ENCODE measurements around the gene ABHD2.
A peak's percentile ranks its signal among the peaks of the same experiment; 100 is the strongest.

Gene ABHD2

DNA sequence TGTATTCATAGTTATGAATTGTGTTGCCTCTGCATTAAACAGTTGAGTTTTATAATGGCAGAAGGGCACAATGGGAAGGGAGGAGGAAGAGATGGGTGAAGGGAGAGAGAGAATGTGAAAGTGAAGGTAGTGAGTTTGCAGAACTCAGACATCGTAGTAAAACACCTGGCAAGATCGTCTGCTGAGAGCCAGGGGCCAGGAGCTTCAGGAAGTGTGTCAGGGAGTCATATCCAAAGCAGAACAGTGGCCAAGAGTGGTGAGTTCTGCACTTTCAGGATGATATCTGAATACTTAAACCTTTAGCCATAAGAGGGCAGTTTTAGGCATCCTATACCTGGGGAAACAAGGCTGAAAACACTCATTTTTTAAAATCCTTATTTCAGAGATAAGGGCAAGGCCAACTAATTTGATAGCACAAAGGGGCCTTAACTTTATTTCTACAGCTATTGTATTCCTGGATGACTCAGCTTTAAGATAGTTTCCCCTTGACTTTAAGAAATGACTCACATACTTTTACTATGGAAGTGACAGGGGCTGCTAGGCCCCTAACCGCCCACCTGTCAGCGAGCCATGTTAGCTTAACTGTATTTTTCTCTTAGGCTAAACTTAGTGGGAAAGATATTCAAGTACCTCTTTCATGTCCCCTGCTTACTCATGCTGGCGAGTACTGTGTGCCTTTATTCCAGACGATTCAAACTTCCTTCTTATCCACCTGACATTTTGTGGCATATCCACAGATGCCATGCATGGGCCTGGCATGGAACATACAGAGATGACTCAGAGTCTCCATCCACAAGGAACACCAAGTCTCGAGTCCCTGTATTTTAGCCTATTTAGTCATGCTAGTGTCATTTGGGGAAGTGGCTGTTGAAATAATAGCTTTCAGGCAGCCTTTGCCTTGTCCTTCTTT, 79.3 kb downstream of the ABHD2 start:
- DNase-seq (ENCODE audit: low read depth in 2 of 2), result peak; percentile 55 to 67

DNA sequence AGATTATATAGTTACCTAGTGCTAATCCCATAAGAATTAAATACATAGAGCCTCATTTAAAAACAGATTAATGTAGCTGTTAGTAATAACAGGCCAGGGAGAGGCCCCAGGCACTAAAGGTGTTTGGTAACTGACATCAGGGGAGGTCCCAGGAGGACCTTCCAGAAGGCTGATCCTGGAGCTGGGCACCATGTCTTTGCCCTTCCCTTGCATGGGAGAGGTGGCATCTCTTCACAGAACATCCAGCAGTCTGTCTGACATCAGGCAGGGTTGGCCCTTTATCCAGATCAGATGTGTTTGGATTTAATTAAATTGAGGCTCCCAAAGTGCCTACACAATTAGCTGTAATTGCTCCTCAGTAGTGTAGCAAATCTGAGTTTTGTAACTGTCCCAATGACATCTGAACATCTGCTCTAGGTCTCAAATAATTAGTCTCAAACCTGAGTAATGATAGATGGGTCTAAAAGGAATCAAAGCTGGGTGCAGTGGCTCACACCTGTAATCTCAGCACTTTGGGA, 80.1 kb downstream of the ABHD2 start:
- no peak for DNase-seq (ENCODE audit: low read depth in 2 of 2)

DNA sequence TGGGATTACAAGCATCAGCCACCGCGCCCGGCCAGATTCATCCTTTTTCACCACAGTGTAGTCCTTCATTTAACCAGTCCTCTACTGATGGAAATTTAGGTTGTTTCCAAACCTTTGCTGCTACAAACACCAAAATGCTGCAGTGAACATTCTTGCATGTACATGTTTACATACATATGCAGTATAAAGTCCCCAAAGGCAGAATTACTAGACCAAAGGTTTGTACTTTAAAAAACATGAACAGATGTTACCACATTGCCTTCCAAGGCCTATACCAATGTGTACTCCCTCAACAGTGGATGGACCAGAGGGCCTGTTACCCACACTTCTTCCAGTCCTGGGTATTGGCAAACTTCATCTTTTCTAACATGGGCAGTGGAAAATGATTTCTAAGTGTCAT, 82.1 kb downstream of the ABHD2 start:
- DNase-seq (ENCODE audit: low read depth in 2 of 2), result no peak

DNA sequence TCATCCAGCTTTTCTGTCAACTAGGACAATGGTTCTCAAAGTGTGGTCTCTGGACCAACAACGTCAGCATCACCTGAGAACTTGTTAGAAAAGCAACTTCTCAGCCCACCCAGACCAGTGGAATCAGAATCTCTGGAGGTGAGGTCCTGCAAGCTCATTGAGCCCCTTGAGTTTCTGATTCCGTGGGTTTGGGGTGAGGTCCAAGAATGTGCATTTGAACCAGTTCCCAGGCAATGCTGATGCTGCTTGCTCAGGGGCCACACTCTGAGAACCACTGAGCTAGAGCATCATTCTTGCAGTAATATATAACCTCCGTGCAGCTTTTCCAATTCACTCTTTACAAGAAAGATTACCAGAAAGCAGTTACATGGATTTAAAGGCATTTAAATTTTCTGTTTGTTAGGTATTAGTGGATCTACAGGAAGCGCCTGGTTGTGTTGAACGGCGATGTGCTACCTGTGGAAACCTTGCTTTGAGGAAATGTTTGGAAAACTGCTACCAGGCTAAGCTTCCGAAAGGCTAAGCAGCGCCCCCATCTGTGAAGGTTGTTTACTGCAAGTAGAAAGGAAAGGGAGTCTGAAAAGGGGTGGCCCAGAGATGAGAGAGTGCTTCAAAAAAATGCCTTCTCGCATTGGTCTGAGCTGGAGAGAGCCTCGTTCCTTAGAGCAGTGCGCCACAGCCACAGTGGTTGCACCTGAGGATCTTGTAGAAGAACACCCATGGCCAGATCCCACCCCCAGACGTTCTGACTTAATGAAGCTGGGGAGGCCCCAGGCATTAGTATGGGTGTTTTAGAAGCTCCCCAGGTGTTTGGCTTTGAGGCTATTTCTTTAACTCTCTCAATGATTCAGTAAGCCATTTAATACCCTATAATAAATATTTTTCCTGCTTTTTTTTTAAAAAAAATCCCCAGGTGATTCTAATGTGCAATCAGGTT, 83.1 kb downstream of the ABHD2 start:
- DNase-seq (ENCODE audit: low read depth in 2 of 2), result peak; percentile 16 to 34

DNA sequence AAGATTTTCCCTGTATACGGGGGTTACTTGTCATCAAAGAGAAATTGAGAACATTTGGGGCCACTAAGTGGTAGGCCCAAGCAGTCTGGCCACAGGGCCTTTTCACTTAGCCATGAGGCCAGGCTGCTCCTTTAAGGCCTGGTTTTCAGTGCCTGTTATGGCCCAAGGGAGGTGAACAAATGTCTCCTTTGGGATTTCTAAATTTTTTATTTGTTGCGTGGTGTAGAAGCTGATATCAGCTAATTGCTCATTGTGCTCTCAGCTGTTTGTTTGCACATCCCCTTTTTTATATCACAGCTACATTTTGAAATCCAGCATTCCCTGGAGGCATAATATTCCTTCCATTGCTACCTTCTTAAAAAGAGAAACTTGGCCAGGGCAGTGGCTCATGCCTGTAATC, 84.7 kb downstream of the ABHD2 start:
- DNase-seq (ENCODE audit: low read depth in 2 of 2), result no peak

DNA sequence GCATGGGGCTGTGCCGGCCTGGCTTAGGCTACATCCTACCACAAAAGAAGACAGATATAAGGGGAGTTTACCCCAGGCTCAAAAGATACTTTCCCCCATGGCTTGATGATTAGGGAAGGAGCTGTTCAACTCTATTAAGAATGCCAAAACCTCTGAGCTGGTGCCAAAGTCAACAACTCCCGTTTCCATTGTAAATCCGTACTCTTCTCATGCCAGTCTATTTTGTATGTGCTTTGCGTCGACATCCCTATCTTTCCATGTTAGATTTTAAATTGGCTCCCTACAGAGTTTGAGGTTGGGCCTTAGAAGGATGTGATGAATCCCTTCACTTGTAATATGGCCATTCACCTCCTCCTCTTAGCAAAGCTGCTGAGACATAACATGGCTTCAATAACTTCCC, 86.2 kb downstream of the ABHD2 start:
- DNase-seq (ENCODE audit: low read depth in 2 of 2), result no peak

DNA sequence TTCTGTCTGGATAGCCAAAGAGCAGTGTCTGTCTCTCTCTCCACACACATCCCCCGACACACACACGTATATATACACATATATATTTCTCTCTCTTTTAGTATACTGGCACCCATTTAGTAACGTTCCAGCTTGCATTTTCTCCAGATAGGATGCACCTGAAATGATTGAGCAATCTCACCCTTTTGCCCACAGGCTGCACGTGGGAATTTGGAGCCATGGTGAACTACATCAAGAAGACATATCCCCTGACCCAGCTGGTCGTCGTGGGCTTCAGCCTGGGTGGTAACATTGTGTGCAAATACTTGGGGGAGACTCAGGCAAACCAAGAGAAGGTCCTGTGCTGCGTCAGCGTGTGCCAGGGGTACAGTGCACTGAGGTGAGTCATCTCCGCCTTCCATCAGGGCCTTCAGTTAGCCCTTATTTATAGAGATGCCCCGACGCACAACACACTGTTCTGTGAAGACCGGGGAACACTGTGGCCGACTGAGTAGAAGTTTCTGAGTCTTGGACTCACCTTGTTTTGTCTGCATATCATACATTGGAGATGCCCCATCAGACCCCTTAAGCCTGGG, 87.4 kb downstream of the ABHD2 start:
- DNase-seq (ENCODE audit: low read depth in 2 of 2), result no peak

DNA sequence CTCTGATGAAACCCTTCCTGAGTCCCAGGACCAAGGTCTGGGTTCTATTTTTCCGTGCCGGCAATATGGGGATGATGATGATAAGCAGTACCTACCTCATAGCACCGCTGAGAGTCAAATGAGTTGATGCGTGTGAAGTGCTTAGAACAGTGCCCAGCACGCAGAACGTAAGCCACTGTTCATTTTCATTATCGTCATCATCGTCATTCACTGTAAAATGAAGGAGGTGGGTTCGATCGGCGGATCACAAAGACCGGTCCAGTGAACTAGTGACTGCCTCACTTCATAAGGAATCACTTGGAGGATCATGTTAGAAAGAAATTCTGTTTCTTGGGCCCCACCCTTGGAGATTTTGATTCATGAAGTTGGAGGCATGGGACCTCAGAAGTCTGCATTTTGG, 88.9 kb downstream of the ABHD2 start:
- no peak for DNase-seq (ENCODE audit: low read depth in 2 of 2)

DNA sequence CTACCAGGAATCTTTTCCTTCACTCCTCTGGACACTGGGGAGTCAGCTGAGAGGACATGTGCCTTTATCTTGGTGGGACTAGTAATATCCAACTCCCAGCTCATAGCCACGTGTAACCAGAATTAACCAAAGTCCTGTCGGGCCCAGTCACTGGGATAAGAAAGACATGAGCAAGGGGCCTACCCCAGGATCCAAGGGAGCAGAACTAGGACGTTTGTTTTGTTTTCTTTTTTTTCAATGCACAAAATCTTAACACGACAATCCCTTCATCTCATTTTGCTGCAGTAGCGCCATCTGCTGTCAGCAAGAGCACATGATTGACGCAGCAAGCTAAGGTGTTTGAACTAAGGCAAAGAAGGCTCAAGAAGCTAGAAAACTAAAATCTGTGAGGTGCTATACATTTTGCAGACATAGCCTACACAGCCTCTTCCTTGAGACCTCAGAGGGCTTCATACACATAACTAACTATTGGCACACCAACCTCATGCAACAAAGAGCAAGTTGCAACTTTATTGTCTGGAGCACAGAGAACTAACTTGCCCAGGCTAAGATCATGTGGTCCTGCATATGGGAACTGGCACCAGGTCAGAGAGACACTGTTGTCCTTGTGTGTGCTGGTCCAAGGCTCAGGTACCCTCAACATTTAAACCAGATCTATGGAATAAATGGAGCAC, 89.5 kb downstream of the ABHD2 start:
- peak; percentile 47 to 53 for DNase-seq (ENCODE audit: low read depth in 2 of 2)

DNA sequence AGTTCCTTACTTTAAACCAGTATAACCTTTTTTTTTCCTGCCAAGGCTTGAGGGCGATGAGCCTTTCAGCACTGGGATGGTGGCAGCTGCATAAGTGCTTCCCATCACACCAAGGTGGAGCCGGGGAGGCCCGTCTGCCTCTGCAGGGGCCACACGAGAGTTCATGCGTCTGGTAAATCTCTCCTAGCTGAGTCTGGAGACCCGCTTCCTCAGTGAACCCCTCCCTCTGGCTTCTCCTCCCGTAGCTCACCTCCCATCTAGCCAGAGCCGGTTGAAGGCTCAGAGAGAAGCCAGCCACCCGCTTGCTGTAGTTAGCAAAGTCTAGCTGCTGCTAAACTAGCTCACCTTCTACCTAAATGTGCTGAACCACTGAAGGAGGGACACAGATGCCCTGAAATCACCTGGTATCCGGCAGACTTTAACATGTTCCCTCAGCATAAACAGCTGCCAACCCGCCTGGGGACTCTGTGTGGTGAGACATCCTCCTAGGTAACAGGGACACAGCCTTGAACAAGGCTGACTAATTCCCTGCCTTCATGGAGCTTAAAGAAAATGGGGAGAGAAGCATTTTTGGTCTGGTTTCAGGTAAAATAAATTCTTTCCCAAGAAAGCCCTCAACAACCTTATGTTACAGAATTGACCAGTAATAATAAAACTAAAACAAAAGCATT, 90.2 kb downstream of the ABHD2 start:
- DNase-seq (ENCODE audit: low read depth in 2 of 2), result no peak

DNA sequence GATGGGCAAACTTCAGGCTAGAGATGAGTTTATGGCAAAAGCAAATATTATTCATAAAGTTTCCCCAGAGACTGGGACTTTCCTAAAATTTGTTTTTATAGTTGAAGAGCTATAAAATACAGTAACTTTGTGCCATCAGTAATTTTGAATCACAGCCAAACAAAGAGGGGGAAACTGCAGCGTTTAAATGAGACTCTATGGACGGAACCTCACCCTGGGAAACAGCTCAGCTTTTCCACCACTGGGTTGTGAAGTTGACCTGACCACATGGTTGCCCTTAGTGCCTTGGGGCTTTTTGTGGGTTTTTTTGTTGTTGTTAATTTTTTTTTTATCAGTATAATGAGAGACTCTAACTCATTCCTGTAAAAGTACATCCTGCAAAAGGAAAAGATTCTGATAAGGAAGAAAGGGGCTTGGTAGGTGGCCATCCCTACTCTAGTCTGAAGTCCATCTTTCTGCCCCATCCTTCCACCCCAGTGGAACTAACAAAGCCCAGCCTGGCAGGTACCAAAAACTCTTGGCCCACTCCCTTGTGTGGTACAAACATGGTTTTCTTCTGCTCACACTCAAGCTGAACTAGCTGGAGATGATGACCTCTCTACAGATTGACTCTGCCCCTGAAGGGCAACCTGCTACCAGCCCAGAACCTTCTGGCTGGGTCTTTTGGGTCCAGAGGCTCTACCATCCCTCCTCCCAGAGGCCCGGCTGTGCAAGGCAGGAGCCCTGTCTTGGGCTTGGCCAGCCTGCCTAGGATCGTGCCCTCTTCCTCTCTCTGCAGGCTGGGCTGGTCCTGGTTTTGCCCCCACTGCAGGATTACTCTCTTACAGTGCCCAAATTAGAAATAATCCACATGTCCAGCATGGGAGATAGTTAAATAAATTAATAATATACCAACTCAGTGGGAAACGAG, 92.0 kb downstream of the ABHD2 start:
- peak in 1 of 2 donors; percentile 64 for DNase-seq (ENCODE audit: low read depth in 2 of 2)

DNA sequence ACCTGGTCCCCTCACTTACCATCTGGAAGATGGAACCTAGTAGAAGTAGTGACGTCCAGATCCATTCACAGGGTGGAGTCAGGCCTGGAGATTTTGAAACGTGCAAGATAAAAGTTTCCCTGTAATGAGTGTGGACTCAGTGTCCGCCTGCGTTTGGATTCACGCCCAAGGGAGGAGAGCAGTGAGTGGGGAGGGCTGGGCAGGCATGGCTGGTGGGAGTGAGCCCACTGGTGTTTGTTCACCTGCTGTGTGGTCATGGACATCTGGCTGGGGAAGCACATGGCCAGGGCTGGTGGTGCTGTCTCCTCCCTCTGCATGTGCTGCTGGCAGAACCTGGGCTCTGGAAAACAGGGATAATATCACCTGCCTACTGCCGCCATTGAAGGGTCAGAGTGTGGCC, 96.1 kb downstream of the ABHD2 start:
- DNase-seq (ENCODE audit: low read depth in 2 of 2), result no peak

DNA sequence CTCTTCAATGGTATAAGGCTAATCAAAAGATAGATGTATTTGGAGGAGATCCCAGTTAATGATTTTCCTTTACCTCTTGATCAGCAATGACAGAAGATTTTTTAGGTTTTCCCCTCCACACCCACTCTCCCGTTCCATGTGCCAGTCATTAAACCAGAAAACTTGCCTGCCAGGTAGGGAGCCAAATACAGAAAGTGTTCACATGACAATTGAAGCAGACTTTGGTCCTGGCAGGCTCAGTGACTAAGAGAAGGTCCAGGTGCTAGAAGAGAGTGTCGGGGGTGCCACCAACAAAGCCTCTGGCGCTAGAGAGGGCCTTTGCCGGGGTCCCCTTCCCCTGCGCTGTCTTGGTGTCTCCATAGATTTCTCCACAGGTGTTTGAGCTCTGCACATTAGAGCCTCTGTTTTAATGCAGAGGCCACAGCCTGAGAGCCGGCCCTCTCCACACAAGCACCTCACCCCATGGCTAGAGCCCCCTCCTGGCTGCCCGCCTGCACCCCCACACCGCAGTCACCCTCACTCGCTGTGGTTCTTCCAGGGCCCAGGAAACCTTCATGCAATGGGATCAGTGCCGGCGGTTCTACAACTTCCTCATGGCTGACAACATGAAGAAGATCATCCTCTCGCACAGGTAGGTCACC, 96.8 kb downstream of the ABHD2 start:
- no peak for DNase-seq (ENCODE audit: low read depth in 2 of 2)

DNA sequence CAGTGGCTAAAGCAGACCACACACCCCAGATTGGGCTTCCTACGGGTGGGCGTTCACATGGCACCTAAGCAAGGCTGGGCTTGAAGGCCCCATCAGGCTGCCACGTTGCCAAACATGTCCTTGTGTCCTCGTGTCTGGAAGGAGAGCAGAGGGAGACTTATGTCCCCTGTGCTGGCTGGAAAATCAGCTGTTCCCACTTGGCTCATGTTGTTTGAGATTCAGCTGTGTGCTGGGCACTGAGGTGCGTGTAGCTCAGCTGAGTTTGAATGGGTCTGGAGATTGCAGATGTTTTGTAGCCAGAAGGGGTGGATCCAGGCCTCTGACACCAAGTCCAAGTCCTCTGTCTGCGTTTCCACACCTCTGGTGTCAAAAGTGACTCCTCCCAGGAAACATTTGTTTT, 98.5 kb downstream of the ABHD2 start:
- no peak for DNase-seq (ENCODE audit: low read depth in 2 of 2)

DNA sequence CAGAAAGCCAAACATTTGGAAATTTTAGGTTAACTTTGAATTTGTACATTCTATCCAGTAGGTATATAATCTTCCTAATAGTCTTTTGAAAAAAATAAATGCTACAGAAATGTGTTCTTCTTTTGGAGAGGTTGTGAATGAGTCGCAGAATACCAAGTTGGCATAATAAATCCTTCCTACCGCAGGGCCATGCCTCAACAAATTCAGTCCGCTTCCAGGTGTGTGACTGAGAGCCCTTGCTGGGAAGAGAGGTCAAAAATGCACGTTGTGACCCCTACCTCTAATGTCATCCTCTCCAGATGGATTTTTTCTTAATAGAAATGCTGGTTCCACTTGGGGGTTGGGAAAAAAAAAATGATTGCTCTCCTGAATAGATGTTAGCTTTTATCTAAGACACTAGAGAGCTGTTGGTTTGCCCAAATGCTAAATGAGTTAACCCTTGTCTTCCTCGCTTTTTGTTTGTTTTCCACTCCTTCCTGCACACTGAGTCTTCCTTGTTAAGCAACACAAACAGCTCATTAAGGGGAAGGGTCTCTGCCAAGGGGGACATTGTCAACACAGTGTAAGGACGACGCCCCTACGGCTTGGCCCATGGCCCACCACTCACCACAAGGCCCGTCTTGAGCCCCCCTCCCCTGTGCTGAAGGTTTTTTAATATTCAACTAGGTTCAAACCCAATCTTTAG, 99.2 kb downstream of the ABHD2 start:
- no peak for DNase-seq (ENCODE audit: low read depth in 2 of 2)

DNA sequence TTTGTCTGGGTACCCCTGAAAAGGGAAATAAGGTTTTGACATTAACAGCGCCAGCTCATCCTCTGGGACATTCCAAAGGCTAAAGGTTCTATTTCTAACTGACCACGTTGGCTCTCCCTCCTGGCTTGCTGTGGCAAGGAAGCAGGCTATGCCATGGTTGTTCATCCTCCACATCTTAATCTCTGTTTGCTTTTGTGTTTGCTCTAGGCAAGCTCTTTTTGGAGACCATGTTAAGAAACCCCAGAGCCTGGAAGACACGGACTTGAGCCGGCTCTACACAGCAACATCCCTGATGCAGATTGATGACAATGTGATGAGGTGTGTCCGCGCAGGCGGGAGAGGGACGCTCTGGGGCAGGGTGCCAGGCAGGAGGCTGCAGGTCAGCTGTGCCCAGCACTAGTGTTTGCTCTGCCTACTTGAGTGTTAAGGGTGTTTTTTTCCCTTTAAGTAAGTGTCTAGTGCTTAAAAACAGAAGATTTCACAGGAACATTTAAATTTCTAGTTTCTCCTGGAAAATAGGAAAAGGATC, 99.8 kb downstream of the ABHD2 start:
- DNase-seq (ENCODE audit: low read depth in 2 of 2), result no peak

DNA sequence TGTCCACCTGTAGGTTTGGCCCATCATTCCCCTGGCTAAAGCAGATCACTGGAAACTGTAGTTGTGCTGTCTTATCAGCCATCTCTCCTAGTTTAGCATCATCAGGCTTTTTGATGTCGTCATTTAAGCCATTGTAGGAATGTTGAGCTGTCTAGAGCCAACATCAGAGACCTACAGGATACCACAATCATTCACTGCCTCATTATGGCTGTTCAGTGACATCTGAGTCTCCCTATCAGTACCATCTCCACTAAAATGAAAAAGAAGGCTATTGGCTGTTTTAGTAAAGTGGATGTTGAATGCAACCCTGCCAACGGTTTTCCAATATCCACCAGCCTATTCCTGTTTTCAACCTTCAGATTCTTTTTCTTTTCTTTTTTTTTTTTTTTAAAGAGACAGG, 103.9 kb downstream of the ABHD2 start:
- DNase-seq (ENCODE audit: low read depth in 2 of 2), result no peak

DNA sequence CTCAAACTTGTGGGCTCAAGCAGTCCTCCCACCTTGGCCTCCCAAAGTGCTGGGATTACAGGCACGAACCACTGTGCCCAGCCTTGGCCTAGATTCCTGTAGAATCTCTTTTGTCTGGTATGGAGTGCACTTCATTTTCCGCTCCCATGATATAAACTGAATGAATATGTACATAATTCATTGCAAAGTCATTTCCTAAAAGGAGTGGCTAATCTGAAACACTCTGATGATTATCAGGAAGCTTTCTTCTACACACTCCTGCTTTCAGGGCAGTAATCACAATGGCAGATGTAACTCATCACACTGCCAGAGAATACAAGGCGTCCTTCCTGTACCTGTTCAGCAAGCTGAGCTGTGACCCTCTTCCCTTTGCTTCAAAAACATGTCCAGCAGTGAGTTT, 104.5 kb downstream of the ABHD2 start:
- DNase-seq (ENCODE audit: low read depth in 2 of 2), result no peak

DNA sequence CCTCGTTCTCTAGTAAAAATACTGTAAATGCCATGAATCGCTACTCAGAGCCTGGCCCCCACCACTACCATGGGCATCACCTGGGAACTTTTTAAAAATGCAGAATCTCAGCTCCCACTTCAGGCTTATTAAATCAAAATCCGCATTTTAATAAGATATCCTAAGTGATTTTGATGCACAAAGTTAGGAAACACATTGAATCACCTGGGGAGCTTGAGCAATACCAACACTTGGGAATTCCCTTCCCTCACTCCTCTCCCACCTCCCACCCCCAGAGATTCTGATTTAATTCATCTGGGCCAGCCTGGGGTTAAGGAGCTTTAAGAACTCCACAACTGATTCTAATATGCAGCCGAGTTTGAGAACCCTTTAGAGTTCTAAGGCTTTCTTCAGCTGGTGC, 106.4 kb downstream of the ABHD2 start:
- no peak for DNase-seq (ENCODE audit: low read depth in 2 of 2)
